Breast epithelium (tissue), 3 donors: ENCODE results near the gene PCSK2.

Source experiments
- CTCF ChIP-seq, 3 donors: fragments of 450-650 bp; IDR thresholded peaks; one replicate each; pipeline ENCODE4 v1.5.1; 2016 to 2017; ENCODE audit warnings: antibody characterized with exemption in 3 of 3, mild to moderate bottlenecking in 3 of 3, moderate library complexity in 3 of 3
- POLR2A ChIP-seq: fragments of 450-650 bp; IDR thresholded peaks from one replicate; pipeline ENCODE4 v1.6.1; 2016; ENCODE audit warnings: antibody characterized with exemption, mild to moderate bottlenecking, moderate library complexity
- POLR2AphosphoS5 ChIP-seq, 3 donors: sonication (generic); formaldehyde crosslinking; IDR thresholded peaks; one replicate each; pipeline ENCODE4 v1.6.1; 2017; ENCODE audit warnings: antibody characterized with exemption in 3 of 3

DNA sequence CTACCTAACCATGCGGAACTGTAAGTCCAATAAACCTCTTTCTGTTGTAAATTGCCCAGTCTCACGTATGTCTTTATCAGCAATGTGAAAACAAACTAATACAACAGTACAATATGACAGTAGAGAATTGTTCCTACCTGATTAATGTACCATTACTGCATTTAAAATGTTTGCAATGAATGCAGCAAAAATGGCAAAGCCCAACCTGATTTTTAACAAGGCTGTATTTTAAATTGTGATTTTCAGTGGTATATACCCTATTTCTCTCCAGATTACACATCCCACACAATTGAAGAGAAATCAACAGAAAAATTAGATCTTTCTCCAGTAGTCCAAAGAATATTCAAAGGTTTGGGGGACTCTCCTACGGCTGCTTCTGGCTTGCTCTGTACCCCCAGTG is 3.3 kb upstream of the PCSK2 start:
- TF ChIP-seq CTCF (IDR thresholded peaks at IDR 0.05) (no peak), POLR2A (no peak), POLR2AphosphoS5 (IDR thresholded peaks at IDR 0.05) (no peak)
